Measurements from ENCODE around the gene OTOP2.
"Not testable (repeated sequence)": the region's sequence is repeated elsewhere in the genome, so short reads cannot be mapped to it uniquely, and the experiment has no call there.

OTOP2 gene

DNA sequence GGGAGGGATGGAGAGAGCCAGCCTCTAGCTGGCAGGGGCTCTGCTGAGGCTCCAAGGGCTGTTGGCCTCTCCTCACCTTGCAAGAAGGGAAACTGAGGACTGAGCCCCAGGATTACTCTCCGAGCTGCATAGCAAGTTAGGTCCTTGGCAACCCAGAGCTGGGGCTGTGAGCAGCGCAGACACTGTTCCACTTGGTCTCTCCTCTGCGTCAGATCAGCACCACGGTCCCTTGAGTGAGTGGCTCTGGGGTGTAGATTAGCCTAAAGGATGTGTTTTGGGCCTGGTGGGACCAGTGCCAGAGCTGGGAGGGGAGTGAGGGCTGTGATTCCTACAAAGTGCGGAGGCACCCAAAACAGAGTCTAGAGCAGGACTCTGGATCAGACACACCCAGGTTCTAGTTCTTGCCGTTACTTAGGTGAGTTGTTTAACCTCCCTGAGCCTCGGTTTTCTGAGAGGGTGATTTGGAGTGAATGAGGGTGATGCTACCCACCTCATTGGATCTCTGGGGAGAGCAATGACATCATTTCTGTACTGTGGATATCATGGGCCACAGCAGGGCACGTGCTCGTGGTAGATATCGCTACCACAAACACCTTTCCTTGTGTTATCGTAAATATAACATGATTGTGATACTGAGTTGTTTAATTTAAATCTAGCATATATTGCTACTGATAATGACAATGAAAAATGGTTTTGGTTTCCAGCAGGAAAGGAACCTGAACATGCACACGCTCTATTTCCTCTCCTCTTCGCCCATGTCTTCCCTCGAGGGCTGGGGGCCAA is 22.5 kb upstream of the OTOP2 start:
- DNase-seq = no peak

DNA sequence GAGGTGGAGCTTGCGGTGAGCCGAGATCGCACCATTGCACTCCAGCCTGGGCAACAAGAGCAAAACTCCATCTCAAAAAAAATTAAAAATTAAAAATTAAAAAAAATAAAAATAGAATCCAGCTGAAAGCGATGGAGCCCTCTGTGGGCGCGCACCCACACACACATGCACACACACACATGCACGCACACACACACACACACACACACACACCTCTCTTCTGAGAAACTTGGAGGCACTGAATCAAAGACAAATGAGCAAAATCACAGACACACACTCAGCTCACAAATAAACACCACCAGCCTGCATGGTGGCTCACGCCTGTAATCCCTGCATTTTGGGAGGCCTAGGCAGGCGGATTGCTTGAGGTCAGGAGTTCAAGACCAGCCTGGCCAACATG is 21.0 kb upstream of the OTOP2 start:
- no peak for DNase-seq

- no peak for DNase-seq
These were observed 20.4 kb upstream of the OTOP2 start for GRCh38 chr17:74903671-74904070.

DNA sequence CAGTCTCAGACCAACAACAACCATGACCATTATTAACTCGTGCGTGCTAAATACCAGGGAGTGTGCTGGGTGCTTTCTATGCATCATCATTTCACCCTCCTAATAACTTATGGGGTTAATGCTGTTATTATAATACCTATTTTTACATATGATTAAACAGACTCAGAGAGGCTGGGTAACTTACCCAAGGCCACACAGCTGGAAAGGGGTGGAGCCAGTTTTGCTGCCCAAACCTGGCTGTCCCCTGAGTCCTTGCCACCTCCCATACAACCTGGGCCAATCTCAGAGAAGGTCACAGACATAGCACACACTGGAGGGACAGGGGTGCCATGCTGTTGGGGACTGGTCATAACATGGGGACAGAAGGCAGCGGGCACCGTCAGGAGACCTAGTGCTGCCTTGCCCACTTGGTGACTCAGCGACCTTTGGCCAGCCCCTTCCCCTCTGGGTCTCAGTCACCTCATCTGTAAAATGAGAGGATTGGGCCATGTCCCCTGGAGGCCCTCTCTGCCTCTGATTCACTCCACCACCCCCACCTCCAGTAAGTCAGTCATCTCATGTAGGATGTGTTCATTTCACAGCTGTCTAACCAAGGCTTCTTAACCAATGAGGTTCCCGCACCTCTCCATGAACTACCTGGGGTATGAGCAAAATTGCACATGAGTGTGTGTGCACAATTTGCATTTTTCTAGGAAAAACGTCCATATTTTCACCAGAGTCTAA is 19.2 kb upstream of the OTOP2 start:
- no peak for DNase-seq

DNA sequence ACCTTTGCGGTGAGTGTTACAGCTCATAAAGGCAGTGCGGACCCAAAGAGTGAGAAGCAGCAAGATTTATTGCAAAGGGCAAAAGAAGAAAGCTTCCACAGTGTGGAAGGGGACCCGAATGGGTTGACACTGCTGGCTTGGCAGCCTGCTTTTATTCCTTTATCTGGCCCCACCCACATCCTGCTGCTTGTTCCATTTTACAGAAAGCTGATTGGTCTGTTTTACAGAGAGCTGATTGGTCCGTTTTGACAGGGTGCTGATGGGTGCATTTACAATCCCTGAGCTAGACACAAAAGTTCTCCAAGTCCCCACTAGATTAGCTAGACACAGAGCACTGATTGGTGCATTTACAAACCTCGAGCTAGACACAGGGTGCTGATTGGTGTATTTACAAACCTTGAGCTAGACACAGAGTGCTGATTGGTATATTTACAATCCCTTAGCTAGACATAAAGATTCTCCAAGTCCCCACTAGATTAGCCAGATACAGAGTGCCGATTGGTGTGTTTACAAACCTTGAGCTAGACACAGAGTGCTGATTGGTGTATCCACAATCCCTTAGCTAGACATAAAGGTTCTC is 17.8 kb upstream of the OTOP2 start:
- DNase-seq = not testable (repeated sequence)

GRCh38 chr17:74907012-74907411 is 17.1 kb upstream of the OTOP2 start:
- DNase-seq = no peak

DNA sequence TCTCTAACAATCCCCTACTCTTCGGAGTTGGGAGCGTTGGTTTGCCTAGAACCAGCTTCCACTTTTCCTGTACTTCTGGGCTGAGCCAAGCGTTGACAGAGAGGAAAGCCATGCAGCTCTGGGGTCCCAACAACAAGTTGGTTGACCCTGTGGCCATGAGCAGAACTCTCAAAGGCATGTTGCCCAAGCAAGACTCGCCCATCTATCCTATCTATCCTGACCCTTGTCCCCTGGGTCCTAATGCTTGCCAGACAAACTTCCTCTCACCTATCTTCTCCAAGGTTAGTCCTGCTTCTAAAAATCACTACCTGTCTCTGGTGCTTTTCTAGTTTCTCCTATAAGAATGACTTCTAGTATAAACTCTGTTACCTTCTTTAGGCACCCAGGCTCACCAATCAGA is 15.0 kb upstream of the OTOP2 start:
- not testable (repeated sequence) for DNase-seq

DNA sequence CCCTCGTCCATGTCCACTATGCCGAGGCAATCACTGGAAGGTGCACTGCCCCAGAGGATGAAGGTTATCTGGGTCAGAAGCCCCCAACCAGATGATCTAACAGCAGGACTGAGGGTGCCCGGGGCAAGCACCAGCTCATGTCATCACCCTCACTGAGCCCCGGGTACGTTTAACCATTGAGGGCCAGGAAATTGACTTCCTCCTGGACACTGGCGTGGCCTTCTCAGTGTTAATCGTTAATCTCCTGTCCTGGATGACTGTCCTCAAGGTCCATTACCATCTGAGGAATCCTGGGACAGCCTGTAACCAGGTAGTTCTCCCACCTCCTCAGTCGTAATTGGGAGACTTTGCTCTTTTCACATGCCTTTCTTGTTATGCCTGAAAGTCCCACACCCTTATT is 12.7 kb upstream of the OTOP2 start:
- not testable (repeated sequence) for DNase-seq

DNA sequence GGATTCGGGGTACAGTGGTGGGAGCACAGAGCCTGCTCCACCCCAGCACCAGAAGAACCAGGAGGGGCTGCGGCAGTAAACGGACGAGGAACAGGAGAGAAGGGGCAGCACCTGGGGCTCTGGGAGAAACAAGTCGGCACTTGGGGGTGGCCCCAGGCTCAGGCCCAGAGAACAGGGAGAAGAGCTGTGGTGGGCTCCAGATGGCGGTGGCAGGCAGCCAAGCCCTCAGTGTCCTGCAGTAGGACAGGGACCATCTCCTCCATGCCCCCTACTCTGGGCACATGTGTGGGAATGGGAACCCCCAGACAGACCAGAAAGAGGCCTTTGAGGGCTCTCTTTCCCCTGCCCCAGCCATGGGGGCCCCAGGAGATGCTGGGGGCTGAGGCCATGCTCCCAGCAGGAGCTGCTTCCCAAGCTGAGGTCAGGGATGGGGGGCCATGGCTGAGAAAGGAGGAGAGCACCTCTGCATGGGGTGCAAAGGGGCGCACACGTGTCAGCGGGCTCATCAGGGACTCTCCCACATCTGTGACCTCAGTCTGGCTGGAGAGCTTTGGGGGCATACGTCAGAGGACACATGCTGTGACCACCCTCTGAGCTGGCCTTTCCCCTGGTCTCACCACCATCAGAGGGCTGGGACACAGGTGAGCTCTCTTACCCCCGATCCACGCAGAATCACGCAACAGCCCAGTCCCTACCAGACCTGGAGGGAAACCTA is 7.8 kb upstream of the OTOP2 start:
- DNase-seq = no peak

DNA sequence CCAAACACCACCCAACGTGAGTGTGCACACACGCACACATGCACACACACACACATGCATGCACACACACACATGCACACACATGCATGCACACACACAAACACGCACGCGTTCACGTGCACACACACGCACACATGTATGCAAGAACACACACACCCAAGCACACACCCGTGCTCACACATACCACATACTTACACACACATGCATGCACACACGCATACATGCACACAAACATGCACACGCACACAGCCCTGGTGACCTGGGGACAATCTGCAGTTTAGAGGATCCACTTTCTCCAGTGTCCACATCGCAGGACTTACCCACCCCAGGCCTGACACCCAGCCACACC is 7.2 kb upstream of the OTOP2 start:
- DNase-seq = no peak

GRCh38 chr17:74917430-74917829 is 6.6 kb upstream of the OTOP2 start:
- DNase-seq = no peak

GRCh38 chr17:74918906-74919305 is 5.2 kb upstream of the OTOP2 start:
- DNase-seq = no peak

GRCh38 chr17:74919440-74920305 is 4.4 kb upstream of the OTOP2 start:
- DNase-seq = no peak

DNA sequence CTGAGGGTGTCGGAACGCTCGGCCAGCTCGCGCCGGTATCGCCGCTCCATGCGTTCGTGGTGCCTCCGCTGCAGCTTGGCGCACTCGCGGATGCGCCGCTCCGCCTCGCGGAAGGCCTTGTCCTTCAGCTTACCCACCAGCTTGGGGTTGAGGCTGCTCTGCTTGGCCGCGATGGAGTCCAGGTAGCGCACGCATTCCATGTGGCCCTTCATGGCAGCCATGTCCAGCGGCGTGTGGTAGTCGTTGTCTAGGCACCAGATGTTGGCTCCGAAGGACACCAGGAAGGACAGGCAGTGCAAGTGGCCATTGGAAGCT is 3.8 kb upstream of the OTOP2 start:
- no peak for DNase-seq

- DNase-seq = peak; percentile 56
These were observed 3.4 kb upstream of the OTOP2 start for GRCh38 chr17:74920642-74921025.

DNA sequence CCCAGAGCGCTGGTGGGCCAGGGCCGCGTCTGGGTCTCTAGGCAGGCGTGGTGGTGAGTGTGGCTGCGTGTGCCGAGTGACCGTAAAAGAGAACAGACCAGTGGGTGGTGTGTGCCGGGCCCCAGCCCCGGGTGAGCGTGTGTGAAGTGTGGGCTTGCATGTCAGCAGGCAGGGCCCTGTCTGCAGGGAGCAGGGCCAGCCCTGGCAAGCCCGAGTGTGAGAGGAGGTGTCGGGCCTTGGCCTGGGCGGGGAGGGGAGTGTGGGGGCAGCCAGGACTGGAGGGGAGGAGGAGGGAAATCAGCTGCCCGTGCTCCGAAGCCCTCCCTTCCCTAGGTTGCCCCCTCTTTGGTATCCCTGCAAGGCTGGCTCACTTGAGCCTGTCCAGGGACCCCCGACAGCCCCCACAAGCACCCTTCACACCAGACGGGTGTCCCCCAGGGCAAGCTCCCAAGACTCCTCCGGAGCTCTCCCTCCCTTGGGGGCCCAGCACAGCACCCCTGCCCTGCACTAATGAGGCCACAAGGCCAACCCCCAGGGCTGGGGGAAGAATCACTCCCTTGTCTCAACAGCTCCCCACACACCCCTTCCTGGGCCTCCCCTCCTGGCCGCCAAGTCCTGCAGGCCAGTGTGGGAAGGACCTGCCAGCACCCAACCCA is 2.9 kb upstream of the OTOP2 start:
- DNase-seq = peak; percentile 39

DNA sequence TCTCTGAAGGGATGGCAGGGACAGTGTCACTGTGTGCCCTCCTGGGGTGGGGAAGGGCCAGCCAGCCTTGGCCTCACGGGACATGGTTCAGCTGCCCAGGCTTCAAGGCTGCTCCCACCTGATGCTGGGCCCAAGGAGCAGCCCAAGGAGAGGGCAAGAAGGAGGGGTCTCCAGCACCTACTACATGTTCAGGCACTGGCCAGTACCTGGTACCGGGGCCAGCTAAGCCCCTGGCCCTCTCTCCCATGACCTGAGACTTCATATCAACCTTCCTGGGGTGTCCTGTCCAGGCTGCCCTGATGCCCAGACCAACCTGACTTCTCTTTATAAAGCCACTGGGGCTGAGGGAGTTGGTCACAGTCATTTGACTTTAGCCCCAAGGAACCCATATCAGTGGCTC is 2.3 kb upstream of the OTOP2 start:
- no peak for DNase-seq

- no peak for DNase-seq
These were observed 1.9 kb upstream of the OTOP2 start for GRCh38 chr17:74922172-74922571.

DNA sequence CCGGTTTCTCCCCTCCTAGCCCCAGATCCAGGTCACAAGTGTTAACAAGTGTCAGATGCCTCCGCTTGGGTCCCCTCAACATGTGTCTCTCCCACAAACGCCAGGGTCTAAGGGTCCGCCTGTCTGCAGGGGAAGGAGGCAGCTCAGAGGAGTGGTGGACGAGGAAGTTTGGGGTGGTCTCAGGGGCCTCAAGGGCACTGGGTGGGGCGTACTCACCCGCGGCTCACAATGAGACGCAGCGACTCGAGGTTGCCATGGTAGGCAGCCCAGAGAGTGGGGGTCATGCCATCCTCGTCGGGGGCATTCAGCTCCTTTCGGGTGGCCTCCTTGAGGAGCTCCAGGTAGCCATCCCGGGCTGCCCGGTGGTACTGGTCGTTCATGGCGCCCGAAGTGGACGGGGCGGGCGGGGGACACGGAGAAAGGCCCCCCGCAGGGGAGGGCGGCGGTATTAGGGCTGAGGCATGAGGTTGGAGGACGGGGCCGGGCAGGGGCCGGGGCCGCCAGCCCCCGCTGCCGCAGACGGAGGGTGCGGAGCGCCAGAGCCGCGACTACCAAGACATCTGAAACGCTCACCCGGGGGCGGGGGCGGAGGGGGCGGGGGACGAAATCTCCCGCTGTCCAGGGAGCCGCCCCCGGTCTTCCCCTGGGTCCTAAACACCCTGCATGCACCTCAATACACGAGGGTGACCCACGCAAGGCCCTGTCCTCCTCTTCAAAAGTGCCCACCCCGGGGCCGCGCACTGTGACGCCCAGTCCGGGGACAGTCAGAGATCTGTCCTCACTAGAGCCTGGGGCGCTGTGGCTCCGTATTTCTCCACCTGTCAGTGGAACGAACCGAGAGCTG is 1.2 kb upstream of the OTOP2 start, which contains the start of gene USH1G:
TSS of gene USH1G (minus strand) at position 562 of the 844 bp plus-strand sequence. CDS start at position 380, 182 bp downstream.
- no peak for DNase-seq

- DNase-seq = no peak
These were observed 379 bp upstream of the OTOP2 start for GRCh38 chr17:74923538-74924249.

Data from NCI-H2171 (cell line).